NCI-H2107 (cell line): Measurements from ENCODE around the gene CISD2.
"Not testable (repeated sequence)": the region's sequence is repeated elsewhere in the genome, so short reads cannot be mapped to it uniquely, and the experiment has no call there.

ENCODE experiments used
- DNase-seq: peaks from one replicate; lab custom pipeline; 2025; lab: John Stamatoyannopoulos, UW

Gene CISD2

DNA sequence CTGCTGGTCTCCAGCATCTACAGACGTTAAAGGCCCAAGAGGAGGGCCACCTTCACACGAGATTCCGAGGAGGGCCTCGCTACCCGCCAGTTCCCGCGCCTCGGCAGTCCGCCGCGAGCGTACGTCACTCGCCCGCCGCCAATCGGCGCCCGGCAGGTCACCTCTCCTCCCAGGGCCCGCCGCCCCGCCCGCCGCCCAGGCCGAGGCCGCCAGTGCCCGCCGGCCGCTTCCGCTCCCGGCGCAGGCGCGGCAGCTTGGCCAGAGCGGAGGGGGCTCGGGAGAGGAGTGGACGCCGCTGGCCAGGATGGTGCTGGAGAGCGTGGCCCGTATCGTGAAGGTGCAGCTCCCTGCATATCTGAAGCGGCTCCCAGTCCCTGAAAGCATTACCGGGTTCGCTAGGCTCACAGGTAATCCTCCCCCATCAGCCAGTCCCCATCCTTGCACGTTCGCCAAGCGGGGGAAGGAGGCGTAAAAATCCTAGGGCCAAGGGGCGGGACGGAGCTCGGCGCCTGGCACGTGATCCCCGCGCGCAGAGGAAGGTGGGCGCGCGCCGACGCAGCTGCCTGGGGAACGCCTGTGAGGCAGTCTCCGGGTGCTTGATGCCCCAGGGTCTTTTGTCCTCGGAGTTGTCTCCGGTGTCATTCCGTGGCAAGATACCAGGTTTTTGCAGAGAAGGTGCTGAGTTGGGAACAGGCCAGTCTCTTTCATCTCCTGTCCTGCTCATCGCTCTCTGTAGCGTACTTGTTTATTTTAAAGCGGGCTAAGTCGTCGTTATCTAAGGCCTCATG is at the start of gene CISD2:
Gene CISD2 (plus strand): TSS at position 212 of the 788 bp plus-strand sequence. CDS start 93 bp downstream, at position 305.
- DNase-seq, result peak; percentile 72

GRCh38 chr4:102819100-102819499 is 49.7 kb upstream of the CISD2 start:
- DNase-seq, result not testable (repeated sequence)

GRCh38 chr4:102819588-102820365 is 49.0 kb upstream of the CISD2 start:
- no peak for DNase-seq

GRCh38 chr4:102823464-102823863 is 45.3 kb upstream of the CISD2 start:
- DNase-seq, result no peak

DNA sequence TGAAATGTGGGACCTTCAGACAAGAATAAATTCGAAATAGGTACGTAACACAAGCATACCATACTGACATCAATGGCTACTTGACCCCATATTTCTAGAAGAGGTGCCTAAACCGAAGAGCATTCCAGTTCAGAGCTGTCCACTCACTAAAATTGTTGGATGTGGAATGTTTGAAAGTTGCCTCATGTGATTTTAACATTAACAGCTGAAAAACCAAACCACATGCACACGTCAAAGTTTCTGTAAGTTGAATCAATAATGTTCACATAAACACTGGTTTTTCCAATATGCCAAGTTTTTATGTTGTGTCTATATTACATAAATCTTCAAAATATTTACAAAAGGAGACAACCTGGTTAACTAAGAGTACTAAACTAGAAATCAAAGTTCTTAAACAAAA is 44.9 kb upstream of the CISD2 start:
- DNase-seq, result no peak

GRCh38 chr4:102824398-102824797 is 44.4 kb upstream of the CISD2 start:
- DNase-seq, result no peak

GRCh38 chr4:102825261-102826091 is 43.3 kb upstream of the CISD2 start:
- DNase-seq, result peak; percentile 7

GRCh38 chr4:102826105-102826889 is 42.5 kb upstream of the CISD2 start:
- DNase-seq, result no peak

GRCh38 chr4:102826890-102827673 is 41.7 kb upstream of the CISD2 start, which contains the start of gene UBE2D3:
Gene UBE2D3, minus strand, starts transcription at chr4:102827551. Its CDS starts 1,043 bp downstream, at chr4:102826508.
- peak; percentile 42 for DNase-seq

GRCh38 chr4:102827674-102828496 is 40.9 kb upstream of the CISD2 start:
- DNase-seq, result peak; percentile 92

- no peak for DNase-seq
Observed at GRCh38 chr4:102828497-102828808, 40.3 kb upstream of the CISD2 start.

- no peak for DNase-seq
Observed at GRCh38 chr4:102829803-102830202, 39.0 kb upstream of the CISD2 start.

DNA sequence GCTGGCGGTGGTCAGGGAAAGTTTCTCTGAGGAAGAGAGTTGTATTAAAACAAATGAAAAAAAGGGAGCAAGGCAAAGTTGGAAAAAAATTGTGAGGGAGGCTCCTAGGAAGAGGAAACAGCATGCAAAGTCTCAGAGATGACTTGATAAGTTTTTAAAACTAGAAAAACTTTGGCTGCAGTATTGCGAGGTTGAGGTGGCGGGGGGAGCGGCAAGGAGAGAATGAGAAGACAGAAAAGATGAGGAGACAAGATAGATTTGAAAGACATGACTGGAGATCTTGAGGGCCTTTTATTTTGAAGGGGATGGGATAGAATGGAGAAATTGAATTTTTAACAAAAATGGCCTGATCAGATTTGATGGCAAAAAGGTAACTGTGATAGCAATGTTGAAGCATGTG is 36.7 kb upstream of the CISD2 start:
- DNase-seq, result no peak

DNA sequence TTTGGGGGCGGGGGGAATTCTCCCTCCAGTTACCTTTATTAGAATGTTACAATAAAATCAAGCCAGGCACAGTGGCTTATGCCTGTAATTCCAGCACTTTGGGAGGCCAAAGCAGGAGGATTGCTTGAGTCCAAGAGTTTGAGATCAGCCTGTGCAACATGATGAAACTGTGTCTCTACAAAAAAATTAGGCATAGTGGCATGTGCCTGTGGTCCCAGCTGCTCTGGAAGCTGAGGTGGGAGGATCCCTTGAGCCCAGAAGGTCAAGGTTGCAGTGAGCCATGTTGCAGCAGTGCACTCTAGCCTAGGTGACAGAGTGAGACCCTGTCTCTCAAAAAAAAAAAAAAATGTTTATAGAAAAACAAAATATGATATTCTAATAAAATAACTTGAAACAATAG is 36.1 kb upstream of the CISD2 start:
- no peak for DNase-seq

DNA sequence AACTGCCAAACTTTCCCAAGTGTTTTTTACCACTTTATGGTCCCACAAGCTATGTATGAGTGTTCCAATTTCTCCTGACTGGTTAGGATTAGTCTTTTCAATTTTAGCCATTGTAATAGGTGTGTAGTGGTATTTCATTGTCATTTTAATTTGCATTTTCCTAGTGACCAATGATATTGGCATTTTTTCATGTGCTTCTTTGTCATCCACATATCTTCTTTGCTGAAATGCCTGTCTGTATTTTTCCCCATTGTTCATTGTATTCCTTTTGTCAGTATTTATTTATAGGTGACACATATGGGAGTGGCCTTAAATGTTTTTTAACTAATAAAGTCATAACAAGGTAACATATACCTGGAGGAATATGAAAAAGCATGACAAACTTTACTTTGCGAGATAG is 32.2 kb upstream of the CISD2 start:
- DNase-seq, result no peak

- DNase-seq, result no peak
Observed at GRCh38 chr4:102842367-102842766, 26.4 kb upstream of the CISD2 start.

DNA sequence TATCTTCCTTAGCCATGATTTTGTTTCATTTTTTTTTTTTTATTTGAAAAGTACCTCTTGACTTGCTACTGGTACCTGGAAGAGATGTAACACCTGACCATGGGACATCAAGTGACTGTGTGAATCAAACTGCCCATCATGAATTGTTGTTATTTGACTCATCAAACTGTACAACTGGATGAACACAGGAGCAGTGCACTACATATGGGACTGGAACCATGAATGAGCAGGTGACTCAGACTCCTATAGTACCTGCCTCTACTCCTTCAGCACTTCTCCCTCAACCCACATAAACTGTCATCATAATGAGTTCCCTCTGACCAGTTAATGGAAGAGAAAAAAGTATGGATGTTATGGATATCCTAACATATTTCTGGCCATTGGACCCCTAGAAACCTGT is 25.5 kb upstream of the CISD2 start:
- DNase-seq, result no peak

DNA sequence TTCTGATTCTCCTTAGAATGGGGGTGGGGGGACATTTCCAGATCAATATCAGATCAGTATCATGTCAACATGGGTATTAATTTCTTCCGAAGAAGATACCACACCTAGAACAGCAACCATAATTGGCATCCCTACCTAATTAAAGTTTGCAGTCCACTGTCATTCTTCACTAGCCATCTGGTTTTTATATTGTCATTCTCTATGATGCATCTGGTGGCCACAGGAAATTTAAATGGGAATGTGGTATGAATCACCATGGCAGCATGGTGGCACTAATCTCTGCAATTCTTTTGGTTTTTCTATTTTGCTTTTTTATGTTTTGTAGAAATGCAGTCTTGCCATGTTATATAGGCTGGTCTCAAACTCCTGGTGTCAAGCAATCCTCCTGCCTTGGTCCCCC is 24.9 kb upstream of the CISD2 start:
- no peak for DNase-seq

DNA sequence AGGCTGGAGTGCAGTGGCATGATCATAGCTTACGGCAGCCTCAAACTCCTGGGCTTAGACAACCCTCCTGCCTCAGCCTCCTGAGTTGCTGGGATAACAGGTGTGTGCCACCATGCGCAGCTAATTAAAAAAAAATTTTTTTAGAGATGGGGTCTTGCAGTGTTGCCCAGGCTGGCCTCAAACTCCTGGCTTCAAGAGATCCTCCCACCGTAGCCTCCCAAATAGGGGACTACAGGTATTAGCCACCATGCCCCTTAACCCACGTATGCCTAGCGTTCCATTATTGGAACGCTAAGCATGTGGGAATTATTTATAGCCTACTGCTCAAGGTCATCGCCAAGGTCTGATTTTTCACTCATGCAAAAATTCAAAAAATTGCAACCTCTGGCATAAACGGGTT is 21.1 kb upstream of the CISD2 start:
- no peak for DNase-seq

- no peak for DNase-seq
Observed at GRCh38 chr4:102849579-102850104, 19.1 kb upstream of the CISD2 start.
